RPMI8226 (cell line): ENCODE measurements around the gene CST4.
"Not testable (repeated sequence)": the region's sequence is repeated elsewhere in the genome, so short reads cannot be mapped to it uniquely, and the experiment has no call there.

Source experiments
- DNase-seq: peaks from one replicate; pipeline ENCODE4 v3.0.0-alpha.2; 2015

CST4 gene, protein sequence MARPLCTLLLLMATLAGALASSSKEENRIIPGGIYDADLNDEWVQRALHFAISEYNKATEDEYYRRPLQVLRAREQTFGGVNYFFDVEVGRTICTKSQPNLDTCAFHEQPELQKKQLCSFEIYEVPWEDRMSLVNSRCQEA

DNA sequence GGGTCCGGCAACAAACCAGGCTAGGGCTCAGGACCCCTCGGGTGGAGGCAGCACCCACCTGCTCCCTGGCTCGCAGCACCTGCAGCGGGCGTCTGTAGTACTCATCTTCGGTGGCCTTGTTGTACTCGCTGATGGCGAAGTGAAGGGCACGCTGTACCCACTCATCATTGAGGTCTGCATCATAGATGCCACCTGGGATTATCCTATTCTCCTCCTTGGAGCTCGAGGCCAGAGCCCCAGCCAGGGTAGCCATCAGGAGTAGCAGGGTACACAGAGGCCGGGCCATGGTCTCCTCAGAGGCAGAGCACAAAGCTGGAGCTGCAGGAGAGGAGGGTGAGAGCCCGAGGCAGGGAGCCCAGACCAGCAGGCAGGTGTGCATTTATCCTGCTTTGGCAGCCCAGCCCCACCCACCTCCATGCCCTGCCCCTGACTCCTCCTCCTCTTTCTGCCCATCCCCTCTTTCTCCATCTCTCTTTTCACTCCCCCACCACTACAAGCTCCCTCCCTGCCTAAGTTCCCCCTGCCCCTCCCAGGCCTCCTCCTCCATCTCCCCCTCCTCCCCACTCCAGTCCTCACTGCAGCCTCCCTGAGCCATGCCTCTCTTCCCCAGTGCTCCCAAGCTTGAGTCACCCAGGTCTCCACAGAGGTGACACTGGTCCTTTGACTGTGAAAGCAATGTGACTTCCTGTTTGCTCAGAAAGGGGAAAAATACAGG lies at the start of gene CST4:
TSS of gene CST4 (minus strand) at position 355 of the 715 bp plus-strand sequence. CDS start at position 286, 69 bp downstream.
- not testable (repeated sequence) for DNase-seq

DNA sequence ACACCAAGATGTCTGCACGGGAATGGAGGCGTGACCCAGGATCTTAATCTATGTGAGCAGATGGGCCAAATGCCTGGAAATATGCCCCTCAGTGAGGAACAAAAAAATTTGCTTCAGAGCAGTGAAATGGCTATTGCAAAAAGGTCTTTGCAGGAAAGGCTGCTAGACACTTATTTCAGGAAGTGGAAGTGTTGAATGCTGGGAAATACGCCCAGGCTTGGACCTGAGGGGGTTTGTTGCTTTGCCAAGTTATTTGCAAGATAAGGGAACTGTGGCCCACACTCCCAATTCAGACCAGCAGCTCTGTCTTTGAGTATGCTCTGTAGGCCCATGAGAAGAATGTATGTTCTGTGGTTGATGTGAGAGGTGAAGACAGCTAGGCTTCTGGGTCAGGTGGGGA lies 46.6 kb upstream of the CST4 start:
- DNase-seq = not testable (repeated sequence)

DNA sequence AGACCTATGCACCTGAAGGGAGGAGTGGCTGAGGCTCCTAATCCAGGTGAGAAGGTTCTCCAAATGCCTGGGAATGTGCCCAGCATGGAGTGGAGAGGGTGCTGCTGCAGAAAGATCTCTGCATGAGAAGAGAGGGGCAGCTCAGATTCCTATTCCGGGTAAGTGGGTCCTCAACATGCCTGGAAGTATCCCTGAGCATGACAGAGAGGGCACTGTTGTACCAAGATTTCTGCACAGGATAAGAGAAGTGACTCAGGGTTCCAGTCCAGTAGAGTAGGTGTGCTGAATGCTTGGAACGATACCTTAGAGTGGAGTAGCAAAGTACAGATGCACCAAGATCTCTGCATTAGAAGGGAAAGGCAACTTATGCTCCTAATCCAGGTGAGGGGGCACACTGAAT lies 46.1 kb upstream of the CST4 start:
- DNase-seq = not testable (repeated sequence)

DNA sequence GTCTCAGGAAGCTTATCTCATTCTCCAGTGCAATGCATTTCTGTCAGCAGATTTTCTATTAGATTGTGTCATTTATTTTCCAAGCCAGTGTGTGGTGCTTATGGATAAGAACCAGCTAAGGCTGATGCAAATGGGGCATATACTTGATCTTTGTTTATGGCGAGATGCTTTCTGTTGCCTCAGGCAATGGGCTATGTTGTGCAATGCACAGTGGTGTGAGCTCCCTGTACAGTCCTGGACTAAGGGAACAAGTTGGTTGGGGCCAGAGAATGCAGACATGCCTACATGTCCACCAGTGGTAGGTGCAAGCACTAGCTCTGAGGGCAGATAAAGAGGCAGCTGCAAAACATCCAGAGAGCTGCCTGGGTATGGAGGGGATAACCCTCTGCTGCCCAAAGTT lies 45.6 kb upstream of the CST4 start:
- DNase-seq = not testable (repeated sequence)

DNA sequence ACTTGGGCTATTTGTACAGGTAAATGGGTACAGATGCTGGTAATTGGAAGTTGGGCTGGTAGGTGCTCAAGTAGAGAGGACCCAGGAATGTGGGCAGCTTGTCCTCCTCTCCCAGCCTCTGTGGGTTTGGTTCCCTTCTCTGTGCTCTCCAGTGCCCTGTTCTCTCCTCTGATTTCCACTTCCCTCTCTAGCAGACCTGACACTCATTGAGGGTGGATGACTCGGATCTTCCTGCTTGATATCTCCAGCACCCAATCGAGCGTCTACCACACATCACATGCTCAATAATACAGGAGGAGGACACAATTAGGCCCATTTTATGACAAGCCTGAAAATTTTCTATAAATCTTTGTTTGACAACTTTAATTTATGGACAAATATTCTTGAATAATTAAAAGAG lies 38.2 kb upstream of the CST4 start:
- no peak for DNase-seq

DNA sequence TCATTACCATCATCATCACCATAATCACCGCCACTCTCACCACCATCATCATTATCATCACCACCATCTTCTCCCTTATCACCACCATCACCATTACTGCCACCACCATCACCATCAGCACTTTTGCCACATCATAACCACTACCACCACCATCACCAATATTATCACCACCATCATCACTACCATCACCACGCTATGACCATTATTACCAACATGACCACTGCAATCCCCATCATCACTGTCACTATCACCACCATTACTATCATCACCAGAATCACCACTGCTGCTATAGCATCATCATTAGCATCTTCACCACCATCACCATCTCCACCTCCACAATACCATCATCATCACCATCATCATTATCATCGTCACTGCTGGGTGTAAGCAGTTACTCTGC lies 36.3 kb upstream of the CST4 start:
- no peak for DNase-seq

DNA sequence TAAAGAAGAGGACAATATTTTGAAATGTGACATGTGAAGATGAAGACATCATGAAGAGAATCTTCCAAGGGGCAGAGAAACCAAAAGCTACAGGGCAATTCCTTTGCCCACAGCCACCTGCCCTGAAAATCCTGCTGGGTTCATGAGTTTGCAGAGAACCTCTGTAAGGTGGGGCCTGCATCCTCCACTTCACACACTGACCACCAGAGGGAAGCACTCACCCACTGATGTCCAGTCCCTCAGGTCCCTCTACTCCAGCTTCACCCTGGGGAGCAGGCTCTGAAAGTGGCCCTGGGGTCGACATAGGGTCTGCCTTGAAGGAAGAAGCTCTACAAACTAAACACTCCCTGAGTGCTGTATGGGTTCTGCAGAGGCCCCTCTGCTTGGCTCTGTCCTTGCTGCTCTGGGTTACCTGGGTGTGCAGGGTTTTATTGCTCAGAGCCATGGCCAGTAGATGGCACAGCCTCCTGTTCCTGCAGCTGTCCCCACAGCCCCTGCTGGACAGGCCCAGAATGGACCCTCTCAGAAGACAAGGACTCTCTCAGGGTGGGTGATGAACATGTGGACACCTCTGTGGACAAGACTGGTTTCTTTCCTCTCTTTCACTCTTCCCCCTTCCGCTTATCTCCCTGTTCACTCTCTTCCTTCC lies 34.9 kb upstream of the CST4 start:
- peak; percentile 30 for DNase-seq

DNA sequence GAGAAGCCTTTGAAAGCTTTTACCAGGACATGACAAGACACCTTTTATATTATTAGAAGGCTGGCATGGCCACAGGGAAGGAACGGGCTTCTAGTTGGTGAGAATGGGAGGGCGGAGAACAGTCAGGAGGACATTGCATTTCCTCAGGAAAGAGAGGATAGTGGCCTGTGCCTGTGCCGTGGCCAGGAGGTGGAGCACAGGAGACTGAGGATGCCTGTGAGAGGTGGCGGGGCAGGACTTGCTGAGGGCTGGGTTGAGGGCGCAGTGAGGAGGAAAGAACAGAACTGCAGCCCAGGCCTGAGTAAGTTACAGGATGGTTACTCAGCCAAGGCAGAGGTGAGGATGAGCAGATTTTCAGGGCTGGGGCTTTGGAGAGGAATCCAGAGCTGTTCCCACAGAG lies 34.0 kb upstream of the CST4 start:
- not testable (repeated sequence) for DNase-seq

DNA sequence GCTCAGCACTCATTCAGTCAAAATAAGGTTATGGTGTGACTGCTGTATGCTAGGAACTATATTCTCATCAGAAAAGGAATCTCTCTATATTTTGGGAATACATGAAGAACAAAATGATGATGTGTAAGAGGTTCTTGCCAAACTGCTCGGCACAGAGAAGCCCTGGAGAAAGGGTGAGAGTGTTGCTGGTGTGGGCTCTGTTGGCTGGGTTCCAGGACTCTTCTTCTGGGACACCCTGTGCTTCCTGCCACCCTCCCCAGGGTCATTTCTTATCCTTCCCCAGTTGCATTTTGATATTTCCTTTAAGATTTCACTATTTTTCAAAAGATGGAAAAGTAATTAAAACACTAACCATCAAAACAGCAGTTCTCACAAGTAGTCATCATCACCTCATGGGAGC lies 33.1 kb upstream of the CST4 start:
- DNase-seq = no peak

DNA sequence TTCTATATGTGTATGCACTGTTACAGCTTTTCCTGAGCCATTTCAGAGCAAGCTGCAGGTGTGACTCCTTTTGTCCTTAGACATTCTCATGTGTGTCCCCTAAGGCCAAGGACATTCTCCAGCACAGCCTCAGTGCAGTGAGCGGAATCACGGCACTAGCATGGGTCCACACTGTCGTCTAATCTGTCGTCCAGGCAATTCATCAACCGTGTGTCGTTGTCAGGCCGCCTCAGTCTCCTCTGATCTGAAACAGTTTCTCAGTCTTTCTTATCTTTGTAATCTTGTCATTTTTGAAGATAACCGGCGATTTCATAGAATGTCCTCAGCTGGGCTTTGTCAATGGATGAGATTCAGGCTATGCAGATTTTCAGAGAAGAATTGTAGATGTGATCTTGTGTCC lies 30.5 kb upstream of the CST4 start:
- DNase-seq = not testable (repeated sequence)

DNA sequence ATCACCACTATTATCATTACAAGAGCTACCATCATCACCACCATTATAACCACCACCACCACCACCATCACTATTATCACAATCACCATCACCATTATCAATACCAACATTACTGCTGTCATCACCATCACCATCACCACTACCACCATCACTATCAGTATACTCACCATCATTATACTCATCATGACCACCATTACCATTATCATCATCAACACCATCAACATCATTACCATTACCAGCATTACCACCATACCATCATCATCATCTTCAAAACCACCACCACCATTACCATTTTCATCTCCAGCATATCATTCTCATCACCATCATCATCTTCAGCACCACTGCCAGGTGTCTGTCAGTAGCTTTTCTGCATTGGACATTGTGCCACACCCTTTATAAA lies 22.9 kb upstream of the CST4 start:
- DNase-seq = not testable (repeated sequence)

DNA sequence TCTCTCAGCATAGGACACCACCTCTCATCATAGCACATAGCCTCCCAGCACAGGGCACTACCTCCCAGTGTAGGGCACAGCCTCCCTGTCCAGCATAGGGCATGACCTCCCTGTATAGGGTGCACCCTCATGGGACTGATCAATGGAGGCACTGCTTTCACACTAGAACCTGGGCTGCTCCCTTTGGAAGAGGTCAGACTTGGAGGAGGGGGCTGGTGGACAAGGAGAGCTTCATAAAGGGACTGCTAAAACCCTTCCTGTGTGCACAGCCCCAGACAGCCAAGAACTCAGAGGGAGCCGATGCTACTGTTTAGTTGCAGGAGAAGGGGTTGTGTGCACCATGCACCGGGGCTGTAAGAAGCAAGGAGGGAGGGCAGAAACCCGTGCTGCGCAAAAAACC lies 21.9 kb upstream of the CST4 start:
- no peak for DNase-seq

DNA sequence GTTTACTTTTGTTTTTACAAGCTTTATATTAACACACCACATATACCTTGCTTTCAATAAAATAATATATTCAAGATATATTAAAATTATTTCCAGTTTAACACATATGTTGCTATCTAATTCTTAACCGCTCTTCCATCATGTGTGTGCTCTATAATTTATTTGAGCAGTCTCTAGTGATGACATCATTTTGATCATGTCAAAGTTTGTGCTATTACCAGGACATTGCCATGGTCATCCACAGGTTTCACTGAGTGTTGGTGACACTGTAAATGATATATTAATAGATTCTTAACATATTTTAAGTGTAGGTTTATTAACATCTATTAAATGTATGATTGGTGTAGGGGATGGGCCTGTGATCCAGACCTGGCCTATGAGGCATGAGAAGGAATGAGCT lies 17.1 kb upstream of the CST4 start:
- no peak for DNase-seq

DNA sequence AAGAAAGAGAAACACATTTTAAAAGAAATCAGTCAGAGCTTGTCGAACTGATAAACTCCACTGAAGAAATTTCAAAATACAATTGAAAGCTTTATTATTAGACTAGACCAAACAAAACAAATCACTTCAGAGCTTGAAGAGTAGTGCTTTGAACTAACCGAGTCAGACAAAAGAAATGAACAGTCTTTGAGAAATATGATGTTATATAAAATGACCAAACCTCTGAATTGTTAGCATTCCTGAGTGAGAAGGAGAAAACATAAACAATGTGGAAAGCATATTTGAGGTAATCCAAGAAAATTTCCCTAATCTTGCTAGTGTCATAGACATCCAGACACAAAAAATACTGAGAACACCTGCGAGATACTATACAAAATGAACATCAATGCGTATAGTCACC lies 13.2 kb upstream of the CST4 start:
- no peak for DNase-seq

DNA sequence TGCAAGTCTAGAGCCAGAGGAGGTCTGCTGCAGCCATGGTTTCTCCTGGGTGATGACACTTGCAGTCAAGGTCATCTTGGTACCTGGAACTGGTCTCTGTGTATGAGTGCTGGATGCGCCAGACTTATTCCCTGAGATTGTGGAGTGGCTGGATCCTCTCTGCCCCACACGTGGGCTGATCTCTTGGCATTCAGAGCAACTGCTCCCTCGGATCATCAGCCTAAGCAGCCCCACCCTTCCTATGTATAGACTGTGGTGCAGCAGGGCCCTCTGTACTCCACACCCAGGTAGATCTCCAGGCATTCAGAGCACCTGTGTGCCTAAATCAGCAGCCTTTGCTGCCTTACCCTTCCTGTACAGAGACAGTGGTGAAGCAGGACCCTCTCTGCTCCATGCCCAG lies 12.1 kb upstream of the CST4 start:
- no peak for DNase-seq

DNA sequence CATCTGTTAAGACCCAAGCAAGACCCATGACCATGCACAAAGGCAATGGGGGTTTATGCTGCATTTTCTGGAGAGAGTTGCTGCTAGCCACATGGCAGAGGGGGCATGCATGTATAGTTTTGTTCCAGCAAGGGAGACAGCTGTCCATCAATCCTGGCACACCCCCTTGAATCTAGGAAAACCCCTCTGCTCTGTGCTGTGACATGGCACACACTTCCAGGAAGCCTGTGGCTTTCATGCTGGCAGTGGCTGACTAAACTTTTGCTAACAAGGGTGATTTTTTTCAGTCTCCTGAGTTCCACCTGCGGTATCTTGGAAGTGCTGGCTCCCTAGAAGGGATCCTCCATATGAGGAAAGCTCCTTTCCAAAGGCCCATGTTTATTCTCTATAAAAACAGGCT lies 9.1 kb upstream of the CST4 start:
- no peak for DNase-seq

DNA sequence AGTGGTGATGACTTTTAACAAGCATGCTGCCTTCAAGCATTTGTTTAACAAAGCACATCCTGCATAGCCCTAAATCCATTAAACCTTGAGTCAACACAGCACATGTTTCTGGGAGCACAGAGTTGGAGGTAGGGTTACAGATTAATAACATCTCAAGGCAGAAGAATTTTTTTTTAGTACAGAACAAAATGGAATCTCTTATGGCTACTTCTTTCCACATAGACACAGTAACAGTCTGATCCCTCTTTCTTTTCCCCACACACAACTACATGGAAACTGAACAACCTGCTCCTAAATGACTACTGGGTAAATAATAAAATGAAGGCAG lies 6.2 kb upstream of the CST4 start:
- not testable (repeated sequence) for DNase-seq

DNA sequence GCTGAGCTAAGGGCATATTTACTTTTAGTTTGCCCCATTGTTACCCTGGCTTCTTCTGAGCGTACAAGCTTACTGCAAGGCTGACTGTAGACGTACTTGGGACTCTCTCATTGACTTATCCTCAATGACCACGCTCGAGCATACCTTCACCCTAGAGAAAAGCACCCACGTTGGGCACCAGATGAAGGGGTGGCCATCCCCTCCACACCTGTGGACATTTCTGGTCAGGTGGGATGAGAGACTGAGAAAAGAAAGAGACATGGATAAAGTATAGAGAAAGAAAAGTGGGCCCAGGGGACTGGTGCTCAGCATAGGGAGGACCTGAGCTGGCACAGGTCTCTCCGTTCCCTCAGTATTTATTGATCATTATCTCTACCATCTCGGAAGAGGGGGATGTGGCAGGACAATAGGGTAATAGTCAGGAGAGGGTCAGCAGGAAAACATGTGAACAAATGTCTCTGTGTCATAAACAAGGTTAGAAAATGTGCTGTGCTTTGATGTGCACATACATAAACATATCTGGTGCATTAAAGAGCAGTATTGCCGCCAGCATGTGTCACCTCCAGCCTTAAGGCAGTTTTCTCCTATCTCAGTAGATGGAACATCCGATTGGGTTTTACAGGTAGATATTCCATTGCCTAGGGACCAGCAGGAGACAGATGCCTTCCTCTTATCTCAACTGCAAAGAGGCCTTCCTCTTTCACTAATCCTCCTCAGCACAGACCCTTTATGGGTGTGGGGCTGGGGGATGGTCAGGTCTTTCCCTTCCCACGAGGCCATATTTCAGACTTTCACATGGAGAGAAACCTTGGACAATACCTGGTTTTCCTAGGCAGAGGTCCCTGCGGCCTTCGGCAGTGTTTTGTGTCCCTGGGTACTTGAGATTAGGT lies 5.6 kb upstream of the CST4 start:
- DNase-seq = not testable (repeated sequence)

DNA sequence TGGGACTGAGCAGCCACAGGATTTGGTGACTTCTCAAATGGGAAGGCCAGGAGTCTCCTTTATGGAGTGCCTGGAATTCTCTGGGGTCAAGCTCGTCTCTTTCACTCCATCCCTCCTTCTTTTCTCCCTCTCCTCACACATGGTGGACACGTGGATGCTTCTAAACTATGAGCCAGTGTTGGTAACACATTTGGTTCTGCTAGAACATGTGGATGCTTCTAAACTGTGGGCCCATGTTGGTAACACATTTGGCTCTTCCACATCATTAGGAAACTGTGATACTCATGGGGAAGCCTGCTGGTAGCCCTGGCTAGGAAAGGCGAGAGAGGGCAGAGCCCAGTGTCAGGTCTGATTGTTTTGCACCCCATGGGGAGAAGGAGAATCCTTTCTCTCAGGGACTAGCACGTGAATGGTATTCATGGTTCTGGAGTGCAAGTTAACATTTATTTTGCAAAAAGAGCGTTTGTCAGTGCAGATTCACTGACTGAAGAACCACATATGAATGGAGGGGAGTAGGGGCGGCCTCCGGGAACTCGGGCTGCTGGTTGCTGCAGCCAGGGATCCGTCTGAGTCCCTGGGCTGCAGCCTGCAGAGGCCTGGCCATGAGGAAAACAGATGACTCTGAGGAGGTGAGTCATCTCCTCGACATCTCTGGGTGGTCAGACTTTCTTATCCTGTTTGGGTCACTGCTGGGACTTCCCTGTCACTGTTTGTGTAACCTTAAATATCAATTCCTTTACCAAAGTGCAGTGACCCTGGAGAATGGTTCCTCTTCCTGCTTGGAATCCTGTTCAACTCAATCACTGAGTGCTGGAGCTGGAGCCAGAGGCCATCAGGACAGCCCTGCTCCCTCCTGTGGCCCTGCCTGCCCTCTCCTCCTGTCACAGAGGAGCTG lies 4.1 kb upstream of the CST4 start:
- DNase-seq = not testable (repeated sequence)

DNA sequence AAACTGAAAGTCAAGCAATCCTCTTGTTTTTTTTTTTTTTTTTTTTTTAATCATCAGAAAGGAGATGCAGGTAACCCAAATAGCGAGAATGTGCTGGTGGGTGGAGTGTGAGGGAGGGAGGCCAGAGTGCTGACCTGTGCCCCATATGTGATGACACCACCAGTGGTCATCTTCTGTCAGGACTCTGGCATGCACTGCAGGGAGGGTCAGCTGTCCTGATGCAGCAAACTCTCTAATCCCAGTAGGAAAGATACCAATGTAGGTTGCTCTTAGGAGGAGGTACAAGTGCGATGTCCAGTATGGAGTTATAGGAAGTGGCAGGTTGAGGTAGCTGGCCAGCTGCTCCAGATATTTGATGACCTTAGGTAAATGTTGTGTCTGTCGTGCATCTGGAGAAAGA lies 2.8 kb upstream of the CST4 start:
- DNase-seq = no peak

DNA sequence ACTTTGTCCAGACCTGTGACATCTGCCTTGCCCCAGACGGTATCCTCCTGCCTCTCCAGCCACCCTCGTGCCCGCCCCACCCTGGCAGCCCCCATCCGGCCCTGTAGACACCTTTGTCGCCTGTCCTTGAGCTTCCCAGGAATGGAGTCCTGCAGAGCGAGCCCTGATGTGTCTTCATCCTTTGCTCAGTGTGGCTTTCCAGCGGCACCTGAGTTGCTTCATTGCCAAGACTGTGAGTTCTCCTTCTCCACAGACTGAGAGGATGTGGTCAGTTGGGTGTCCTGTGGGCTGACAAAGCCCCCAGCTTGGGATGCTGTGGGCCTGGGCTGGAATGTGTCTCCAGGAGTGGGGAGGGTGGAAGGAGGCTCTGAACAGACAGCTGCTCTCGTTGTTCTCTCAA lies 1.7 kb upstream of the CST4 start:
- DNase-seq = no peak

DNA sequence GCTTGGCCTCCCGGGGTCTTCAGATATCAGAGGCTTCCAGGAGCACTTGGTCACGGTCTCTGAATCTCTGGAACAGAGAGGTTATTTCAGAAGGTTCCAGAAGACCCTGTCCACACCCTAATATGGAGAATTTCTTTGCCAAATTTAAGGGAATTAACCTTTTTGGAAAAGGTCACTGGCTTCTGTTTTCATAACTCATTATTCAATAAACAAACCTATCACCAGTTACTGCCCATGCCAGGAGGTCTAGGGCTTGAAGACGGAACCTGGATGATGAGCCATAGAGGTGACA lies 507 bp upstream of the CST4 start:
- DNase-seq = no peak

DNA sequence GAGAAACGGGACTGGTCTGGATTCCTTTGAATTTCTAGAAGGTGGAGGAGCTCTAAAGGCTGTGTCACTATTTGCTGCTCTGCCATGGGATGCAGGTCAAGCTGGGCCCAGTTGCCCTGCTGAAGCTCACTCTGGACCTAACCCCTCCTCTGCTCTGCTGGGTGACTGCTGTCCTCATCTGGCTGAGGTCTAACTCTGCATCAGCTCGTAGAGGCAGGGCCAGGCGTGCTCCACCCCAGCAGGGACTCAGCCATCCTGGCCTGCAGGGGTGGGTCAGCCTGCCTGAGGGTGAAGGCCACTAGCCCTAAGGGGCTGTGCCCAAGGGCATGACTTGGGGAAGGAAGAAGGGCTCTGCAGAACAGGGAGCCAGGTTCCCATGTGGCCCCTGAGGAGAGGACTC lies 852 bp downstream of the CST4 start:
- no peak for DNase-seq
